ENCODE results near the gene SENP6.
"Not testable (repeated sequence)": the region's sequence is repeated elsewhere in the genome, so short reads cannot be mapped to it uniquely, and the experiment has no call there.

DNA sequence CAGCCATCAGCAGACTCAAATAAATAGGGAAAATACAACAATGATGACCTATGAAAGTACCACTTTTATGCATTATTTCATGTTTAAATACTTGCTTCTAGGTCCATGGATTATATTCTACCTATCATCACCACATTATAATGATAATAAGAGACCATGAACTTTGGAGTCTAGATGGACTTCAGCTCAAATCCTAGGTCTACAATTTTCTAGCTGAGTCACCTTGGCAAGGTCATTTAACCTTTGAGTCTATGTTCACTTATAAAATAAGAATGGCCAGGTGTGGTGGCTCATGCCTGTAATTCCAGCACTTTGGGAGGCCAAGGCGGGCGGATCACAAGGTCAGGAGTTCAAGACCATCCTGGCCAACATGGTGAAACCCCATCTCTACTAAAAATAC, 5.3 kb upstream of the SENP6 start:
- not testable (repeated sequence) for TF ChIP-seq CTCF (IDR thresholded peaks at IDR 0.05); EZH2 (IDR thresholded peaks at IDR 0.05; ENCODE audit: borderline replicate concordance, insufficient read depth, low read depth, low read length, poor library complexity, severe bottlenecking)

Data from B cell (primary cell).